Left lobe of liver (tissue), 2 donors: ENCODE data around the gene C5orf34. TPM values are rescaled to one million over a fixed set of nuclear protein-coding genes. Genes with fewer than 3 reads are reported as not detected.

Source experiments
- ATAC-seq: fragments of 200-7000 bp; cut with Tn5 transposase; one replicate; pipeline ENCODE4 v1.9.1; 2020; ENCODE audit warnings: mild to moderate bottlenecking, moderate library complexity
- DNase-seq: peaks from one replicate; pipeline ENCODE4 v3.0.0-alpha.2; 2020; ENCODE audit warnings: low spot score
- total RNA-seq: library from RNA; stranded (reverse); gene quantifications from one replicate; pipeline ENCODE4 v1.2.1, GENCODE V29; 2021
- donor health status: DM: no; HTN: no; CAD: no; lungs with moderate emphysema.
- donor health status: DM: no; HTN: yes; CAD: no.

Gene C5orf34
- total RNA-seq, 1 donor from 2014 or later = 0.70 TPM

DNA sequence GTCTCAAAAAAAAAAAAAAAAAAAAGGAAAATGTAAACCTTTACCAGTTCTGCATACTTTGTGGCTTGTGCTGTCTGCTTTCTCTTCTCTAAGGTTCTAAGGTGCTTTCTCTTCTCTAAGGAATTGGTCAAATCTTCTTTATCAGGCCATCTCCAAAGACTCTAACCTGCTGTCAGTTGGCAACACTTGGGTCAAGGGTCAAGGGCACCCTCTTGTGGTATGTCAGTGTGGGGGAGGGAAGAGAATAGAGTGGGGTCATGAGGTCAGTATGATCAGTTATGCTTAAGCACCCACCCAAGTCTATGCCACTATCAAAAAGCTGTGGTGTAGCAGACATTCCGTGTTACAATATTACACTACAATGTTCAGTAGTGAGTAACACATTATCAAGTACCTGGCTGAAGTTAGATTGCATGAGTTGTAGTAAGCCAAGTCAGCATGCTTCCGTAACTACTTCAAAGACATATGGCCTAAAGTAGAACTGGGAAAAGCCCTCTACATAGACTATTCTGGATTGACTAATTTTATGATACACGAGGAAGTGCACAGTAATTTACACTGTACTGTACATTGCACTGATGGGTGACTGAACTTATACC is 77.8 kb downstream of the C5orf34 start:
- DNase-seq = no peak
- ATAC-seq = no peak

Other genes with a start within 250 kb of the C5orf34 start
- 42.8 TPM for gene HMGCS1, start 201.7 kb downstream of the C5orf34 start, total RNA-seq
- 2.3 TPM for gene CCL28, start 102.8 kb downstream of the C5orf34 start, total RNA-seq
- 5.7 TPM for gene TMEM267, start 31.3 kb downstream of the C5orf34 start, total RNA-seq
- 32.8 TPM for gene PAIP1, start 41.9 kb upstream of the C5orf34 start, total RNA-seq
- gene NNT, start 88.0 kb upstream of the C5orf34 start, total RNA-seq = 190 TPM